GM12878 (cell line): ENCODE data around the gene FIBCD1. TPM values are rescaled to one million over a fixed set of nuclear protein-coding genes. Genes with fewer than 3 reads are reported as not detected.

ENCODE experiments used
- ATAC-seq: fragments of 200-7000 bp; cut with Tn5 transposase; 3 replicates; pipeline ENCODE4 v1.9.1; 2020; ENCODE audit warnings: mild to moderate bottlenecking, moderate library complexity
- BruUV-seq: library from RNA; stranded (reverse); fragments of 400-500 nt; replicated peaks from 2 replicates; lab custom pipeline; 2021; lab: Mats Ljungman, UMichigan
- CTCF ChIA-PET: fragments of 300-600 bp; sonication (Branson Sonifier 250); formaldehyde crosslinking; extraction: SDS; loops from one replicate; lab custom pipeline; 2021; ENCODE audit warnings: inconsistent platforms; lab: Yijun Ruan, JAX
- POLR2A ChIA-PET: fragments of 350-600 bp; formaldehyde crosslinking; extraction: SDS; loops from one replicate; lab custom pipeline; 2021; ENCODE audit warnings: inconsistent platforms; lab: Charles Lee
- RAD21 ChIA-PET: fragments of 300-600 bp; sonication (Branson Sonifier 250); formaldehyde crosslinking; loops from one replicate; lab custom pipeline; 2023; ENCODE audit warnings: antibody characterized with exemption; ENCODE audit not compliant: unreplicated experiment; lab: Charles Lee
- SMC1A ChIA-PET: fragments of 300-600 bp; sonication (Branson Sonifier 250); formaldehyde crosslinking; loops from one replicate; lab custom pipeline; 2023; ENCODE audit not compliant: unreplicated experiment, uncharacterized antibody; lab: Charles Lee
- DNase-seq: peaks from one replicate; pipeline ENCODE4 v3.0.0-alpha.2; 2011; ENCODE audit warnings: low read depth, low spot score
- FAIRE-seq: peaks from 3 replicates; lab custom pipeline; 2011; peaks lifted over from hg19 to GRCh38; lab: Jason Lieb, UNC
- H2AFZ ChIP-seq: 2 replicates; pipeline ENCODE4 v1.6.0; 2011; ENCODE audit warnings: low read depth, low read length, control low read depth; ENCODE audit not compliant: control insufficient read depth
- H3K27ac ChIP-seq: 2 replicates; pipeline ENCODE4 v1.5.1; 2011; ENCODE audit warnings: control low read depth; ENCODE audit not compliant: control insufficient read depth, insufficient read depth
- H3K27me3 ChIP-seq, 2 experiments: replicated peaks in 1 of 2; 2 replicates each; pipeline versions ENCODE4 v1.6.0 to v1.6.1; 2011; ENCODE audit warnings: low read length in 1 of 2; ENCODE audit not compliant: control insufficient read depth in 2 of 2, insufficient read depth in 2 of 2
- H3K36me3 ChIP-seq, 2 experiments: 2 replicates each; pipeline ENCODE4 v1.5.1; 2011; ENCODE audit warnings: low read length in 1 of 2; ENCODE audit not compliant: control insufficient read depth in 2 of 2, insufficient read depth in 2 of 2
- H3K4me1 ChIP-seq: 2 replicates; pipeline ENCODE4 v1.6.1; 2011; ENCODE audit warnings: mild to moderate bottlenecking, low read length, moderate library complexity, mixed read lengths; ENCODE audit not compliant: control insufficient read depth, insufficient read depth
- H3K4me2 ChIP-seq: 2 replicates; pipeline ENCODE4 v1.6.0; 2011; ENCODE audit warnings: control low read depth; ENCODE audit not compliant: control insufficient read depth, insufficient read depth
- H3K4me3 ChIP-seq: fragments of 200-600 bp; sonication (generic); 2 replicates; pipeline ENCODE4 v1.5.1; 2016
- H3K79me2 ChIP-seq: 2 replicates; pipeline ENCODE4 v1.6.0; 2011; ENCODE audit warnings: low read length; ENCODE audit not compliant: control insufficient read depth, insufficient read depth
- H3K9ac ChIP-seq: 2 replicates; pipeline ENCODE4 v1.8.0; 2011; ENCODE audit warnings: low read length, control low read depth, mixed read lengths; ENCODE audit not compliant: control insufficient read depth, insufficient read depth
- H3K9me3 ChIP-seq: replicated peaks from 3 replicates; pipeline ENCODE4 v1.5.1; 2011; ENCODE audit warnings: mild to moderate bottlenecking, low read length; ENCODE audit not compliant: control insufficient read depth, insufficient read depth
- H4K20me1 ChIP-seq: 2 replicates; pipeline ENCODE4 v1.6.0; 2011; ENCODE audit not compliant: control insufficient read depth, insufficient read depth
- CHD4 ChIP-seq: fragments of 200-600 bp; sonication (generic); IDR thresholded peaks from 2 replicates; pipeline ENCODE4 v1.6.1; 2016; ENCODE audit warnings: mild to moderate bottlenecking
- IRF4 ChIP-seq: IDR thresholded peaks from 2 replicates; pipeline ENCODE4 v1.6.1; 2011; ENCODE audit warnings: low read depth, low read length
- MXI1 ChIP-seq: fragments of 150-350 bp; IDR thresholded peaks from 2 replicates; pipeline ENCODE4 v1.6.1; 2011; ENCODE audit warnings: low read depth, mild to moderate bottlenecking, inconsistent platforms, low read length, improper control_type of control experiment
- MYC ChIP-seq: IDR thresholded peaks from 2 replicates; pipeline ENCODE4 v1.6.1; 2011; ENCODE audit warnings: mild to moderate bottlenecking, low read length, moderate library complexity, inconsistent platforms; ENCODE audit not compliant: insufficient read depth, insufficient replicate concordance, insufficient read length, severe bottlenecking
- NR2C2 ChIP-seq: IDR thresholded peaks from 2 replicates; pipeline ENCODE4 v1.6.1; 2011; ENCODE audit warnings: borderline replicate concordance, low read depth; ENCODE audit not compliant: control insufficient read depth, insufficient read length
- NR2F1 ChIP-seq: fragments of 450-650 bp; conservative IDR thresholded peaks from 2 replicates; pipeline ENCODE4 v1.6.1; 2017; ENCODE audit warnings: mild to moderate bottlenecking
- RBBP5 ChIP-seq: fragments of 200-600 bp; sonication (generic); conservative IDR thresholded peaks from 2 replicates; pipeline ENCODE4 v1.6.1; 2016
- RCOR1 ChIP-seq: conservative IDR thresholded peaks from 2 replicates; pipeline ENCODE4 v1.6.1; 2012; ENCODE audit warnings: low read depth, low read length, improper control_type of control experiment
- TCF12 ChIP-seq: IDR thresholded peaks from 2 replicates; pipeline ENCODE4 v1.6.1; 2011; ENCODE audit warnings: low read depth, mild to moderate bottlenecking, low read length
- WGBS: methylation state at CpG from one replicate; pipeline ENCODE4 v1.1.6; 2016; ENCODE audit warnings: low lambda C conversion rate; ENCODE audit not compliant: insufficient replicate concordance, insufficient coverage; ENCODE audit errors: missing lambda C conversion rate; 5-methylcytosine and 5-hydroxymethylcytosine counted together
- in situ Hi-C: fragments of 300-500 bp; cut with MboI; formaldehyde crosslinking; loops from 9 replicates; pipeline ENCODE4 v1.14.3; 2018; ENCODE audit warnings: mixed read lengths
- intact Hi-C: fragments of 100-400 bp; cut with micrococcal nuclease; formaldehyde crosslinking; loops from one replicate; pipeline ENCODE4 v1.14.2; 2022; ENCODE audit not compliant: unreplicated experiment
- polyA plus RNA-seq, 11 experiments: library from polyadenylated mRNA; depleted of rRNA in 4 of 11; unstranded in 6 of 11; stranded (reverse) in 5 of 11; fragments of >200 nt; fragmentation: Nextera tagmentation in 4 of 11; fragmentation: Illumina TruSeq in 1 of 11; extraction: Ambion mirVana in 4 of 11; extraction: Trizol in 1 of 11; gene quantifications; 1 replicate in 1 of 11; 2 replicates in 10 of 11; pipeline versions ENCODE4 v1.2.1 to v1.2.3, GENCODE V29; 2011 to 2016; ENCODE audit warnings: inconsistent platforms in 2 of 11, missing spikeins in 2 of 11, low read depth in 1 of 11
- total RNA-seq, 4 experiments: library from RNA; depleted of rRNA in 3 of 4; stranded (reverse); fragments of >200 nt in 3 of 4; fragmentation: Illumina TruSeq in 1 of 4; extraction: Trizol in 1 of 4; gene quantifications; 2 replicates each; pipeline versions ENCODE4 v1.2.1 to v1.2.3, GENCODE V29; 2013 to 2021
- TF ChIP-seq, protein P1 (sequence below): fragments of 450-650 bp; IDR thresholded peaks from 2 replicates; pipeline ENCODE4 v1.6.1; 2016; ENCODE audit warnings: mild to moderate bottlenecking

FIBCD1 gene
- total and polyA plus RNA-seq, 10 of the 15 experiments (the other 5 are each of a cell fraction or from before 2014, with no cell fraction given) = 0.04 to 0.95 (median 0.25) TPM; not detected in 6

DNA sequence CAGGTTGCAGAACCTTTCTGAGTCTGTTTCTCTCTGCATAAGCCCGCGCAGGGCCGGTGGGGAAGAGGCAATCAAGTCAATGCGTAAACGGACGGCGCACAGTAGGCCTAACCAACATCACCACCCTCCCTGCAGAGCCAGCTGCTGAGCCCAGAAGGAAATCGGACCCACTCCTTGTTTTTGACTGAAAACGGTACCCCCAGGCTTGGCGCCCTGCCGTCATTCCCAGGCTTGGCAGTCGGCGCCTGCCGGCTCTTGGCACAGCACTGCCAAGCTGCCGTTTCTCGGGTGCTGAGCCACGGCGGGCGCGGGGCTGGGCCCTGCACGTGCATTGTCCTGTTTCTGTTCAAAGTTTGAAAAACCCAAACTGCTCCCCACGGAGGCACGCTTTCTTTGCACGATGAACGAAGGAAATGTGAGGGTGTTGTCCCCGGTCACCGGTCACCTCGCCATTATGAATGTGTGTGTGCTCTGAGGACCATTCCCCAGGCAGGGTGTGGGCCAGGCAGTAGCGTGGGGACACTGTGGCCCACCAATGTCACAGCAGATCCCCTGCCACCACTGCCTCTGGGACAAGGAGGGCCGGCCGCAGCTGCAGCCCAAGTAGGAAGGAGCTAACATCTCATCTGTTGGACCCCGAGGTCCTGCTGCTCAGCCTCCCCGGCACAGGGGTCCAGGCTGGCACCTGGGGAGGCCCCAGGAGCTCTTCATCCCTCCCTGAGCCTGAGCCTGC is 20.1 kb downstream of the FIBCD1 start:
- no peaks in the 10 kb centered on the region for H4K20me1 ChIP-seq
- WGBS = 58% methylated on average over 29 of the region's 33 CpGs
- no peaks in the 10 kb centered on the region for H3K4me1 ChIP-seq
- BruUV-seq = no TSS peak
- H3K9ac ChIP-seq = no peak overlapping the region
- no peak for TF ChIP-seq TCF12
- TF ChIP-seq, protein P1, sequence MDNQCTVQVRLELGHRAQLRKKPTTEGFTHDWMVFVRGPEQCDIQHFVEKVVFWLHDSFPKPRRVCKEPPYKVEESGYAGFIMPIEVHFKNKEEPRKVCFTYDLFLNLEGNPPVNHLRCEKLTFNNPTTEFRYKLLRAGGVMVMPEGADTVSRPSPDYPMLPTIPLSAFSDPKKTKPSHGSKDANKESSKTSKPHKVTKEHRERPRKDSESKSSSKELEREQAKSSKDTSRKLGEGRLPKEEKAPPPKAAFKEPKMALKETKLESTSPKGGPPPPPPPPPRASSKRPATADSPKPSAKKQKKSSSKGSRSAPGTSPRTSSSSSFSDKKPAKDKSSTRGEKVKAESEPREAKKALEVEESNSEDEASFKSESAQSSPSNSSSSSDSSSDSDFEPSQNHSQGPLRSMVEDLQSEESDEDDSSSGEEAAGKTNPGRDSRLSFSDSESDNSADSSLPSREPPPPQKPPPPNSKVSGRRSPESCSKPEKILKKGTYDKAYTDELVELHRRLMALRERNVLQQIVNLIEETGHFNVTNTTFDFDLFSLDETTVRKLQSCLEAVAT = no peak
- TF ChIP-seq RCOR1 = no peak
- TF ChIP-seq IRF4 = no peak
- no peak for TF ChIP-seq MYC
- no peak for TF ChIP-seq NR2C2
- no peak for TF ChIP-seq NR2F1
- TF ChIP-seq MXI1 = no peak
- no peak for TF ChIP-seq RBBP5
- TF ChIP-seq CHD4 = no peak
- H3K36me3 ChIP-seq = no peaks in the 10 kb centered on the region
- H3K4me3 ChIP-seq = no peak overlapping the region
- CTCF ChIA-PET = no interaction called here
- in situ Hi-C loops = no loop called here
- no peak for DNase-seq
- no peak overlapping the region for H3K4me2 ChIP-seq
- H3K9me3 ChIP-seq = no peaks in the 10 kb centered on the region
- RAD21 ChIA-PET = no interaction called here
- no peak overlapping the region for H2AFZ ChIP-seq
- FAIRE-seq = no peak
- no peak overlapping the region for H3K27ac ChIP-seq
- POLR2A ChIA-PET = no interaction called here
- SMC1A ChIA-PET = no interaction called here
- intact Hi-C loops = no loop called here
- no peaks in the 10 kb centered on the region; a peak in 1 of 4 replicates for H3K27me3 ChIP-seq
- H3K79me2 ChIP-seq = no peaks in the 10 kb centered on the region
- ATAC-seq = no peak
